DND-41 (cell line): ENCODE data around the gene ZNF205.

Experiments
- EZH2 ChIP-seq: IDR thresholded peaks from 3 replicates; pipeline ENCODE4 v1.6.1; 2012; ENCODE audit warnings: borderline replicate concordance, low read depth, mild to moderate bottlenecking, moderate library complexity, low read length, inconsistent platforms; ENCODE audit not compliant: severe bottlenecking
- TF ChIP-seq, protein P1 (sequence below): IDR thresholded peaks from 2 replicates; pipeline ENCODE4 v1.5.1; 2012; ENCODE audit warnings: borderline replicate concordance, low read length, moderate library complexity, mild to moderate bottlenecking; ENCODE audit not compliant: poor library complexity, severe bottlenecking; ENCODE audit errors: extremely low read depth

DNA sequence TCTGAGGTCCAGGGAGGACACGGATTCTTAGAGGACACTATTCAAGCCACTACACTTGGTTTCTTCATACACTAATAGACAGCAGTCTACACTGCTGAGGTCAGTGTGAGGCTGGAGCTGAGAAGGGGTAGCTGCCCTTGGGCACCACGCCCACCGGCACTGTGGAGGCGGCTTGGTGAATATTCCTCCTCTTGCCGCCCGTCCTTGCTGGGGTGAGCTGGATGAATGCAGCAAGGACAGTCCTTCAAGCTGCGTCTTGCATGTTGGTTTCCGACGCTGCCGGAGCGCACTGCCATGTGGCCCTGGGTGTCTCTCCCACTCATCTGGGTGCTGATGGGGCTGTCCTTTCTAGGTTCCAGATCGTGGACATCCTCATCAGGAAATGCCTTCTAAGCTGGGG, 2.6 kb downstream of the ZNF205 start:
- TF ChIP-seq, protein P1, sequence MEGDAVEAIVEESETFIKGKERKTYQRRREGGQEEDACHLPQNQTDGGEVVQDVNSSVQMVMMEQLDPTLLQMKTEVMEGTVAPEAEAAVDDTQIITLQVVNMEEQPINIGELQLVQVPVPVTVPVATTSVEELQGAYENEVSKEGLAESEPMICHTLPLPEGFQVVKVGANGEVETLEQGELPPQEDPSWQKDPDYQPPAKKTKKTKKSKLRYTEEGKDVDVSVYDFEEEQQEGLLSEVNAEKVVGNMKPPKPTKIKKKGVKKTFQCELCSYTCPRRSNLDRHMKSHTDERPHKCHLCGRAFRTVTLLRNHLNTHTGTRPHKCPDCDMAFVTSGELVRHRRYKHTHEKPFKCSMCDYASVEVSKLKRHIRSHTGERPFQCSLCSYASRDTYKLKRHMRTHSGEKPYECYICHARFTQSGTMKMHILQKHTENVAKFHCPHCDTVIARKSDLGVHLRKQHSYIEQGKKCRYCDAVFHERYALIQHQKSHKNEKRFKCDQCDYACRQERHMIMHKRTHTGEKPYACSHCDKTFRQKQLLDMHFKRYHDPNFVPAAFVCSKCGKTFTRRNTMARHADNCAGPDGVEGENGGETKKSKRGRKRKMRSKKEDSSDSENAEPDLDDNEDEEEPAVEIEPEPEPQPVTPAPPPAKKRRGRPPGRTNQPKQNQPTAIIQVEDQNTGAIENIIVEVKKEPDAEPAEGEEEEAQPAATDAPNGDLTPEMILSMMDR: no peak
- no peak for TF ChIP-seq EZH2
